GM12801 (cell line): ENCODE results near the gene ZDHHC1.

Experiments used
- TF ChIP-seq, protein P1 (sequence below): IDR thresholded peaks from one replicate; pipeline ENCODE4 v1.5.1; 2011; ENCODE audit warnings: control low read depth; ENCODE audit not compliant: insufficient read length; ENCODE audit errors: extremely low read depth

The ZDHHC1 gene

DNA sequence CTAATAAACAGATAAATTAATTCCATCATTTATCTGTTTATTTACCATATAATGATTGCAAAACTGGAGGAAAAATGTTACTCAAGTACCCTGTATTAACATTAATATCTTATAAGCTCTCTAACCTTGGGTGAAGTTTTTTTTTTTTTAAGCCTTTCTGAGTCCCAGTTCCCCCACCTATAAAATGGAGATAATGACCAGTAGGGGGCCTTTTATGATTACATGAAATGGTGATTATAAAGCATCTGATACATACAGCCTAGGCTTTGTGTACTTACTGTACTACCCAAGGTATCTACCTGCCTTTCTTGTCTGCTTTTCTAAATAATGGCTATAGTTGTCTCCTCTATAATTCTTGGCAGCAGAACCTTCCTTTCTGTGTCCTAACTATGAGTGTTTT lies 67.1 kb downstream of the ZDHHC1 start:
- TF ChIP-seq, protein P1, sequence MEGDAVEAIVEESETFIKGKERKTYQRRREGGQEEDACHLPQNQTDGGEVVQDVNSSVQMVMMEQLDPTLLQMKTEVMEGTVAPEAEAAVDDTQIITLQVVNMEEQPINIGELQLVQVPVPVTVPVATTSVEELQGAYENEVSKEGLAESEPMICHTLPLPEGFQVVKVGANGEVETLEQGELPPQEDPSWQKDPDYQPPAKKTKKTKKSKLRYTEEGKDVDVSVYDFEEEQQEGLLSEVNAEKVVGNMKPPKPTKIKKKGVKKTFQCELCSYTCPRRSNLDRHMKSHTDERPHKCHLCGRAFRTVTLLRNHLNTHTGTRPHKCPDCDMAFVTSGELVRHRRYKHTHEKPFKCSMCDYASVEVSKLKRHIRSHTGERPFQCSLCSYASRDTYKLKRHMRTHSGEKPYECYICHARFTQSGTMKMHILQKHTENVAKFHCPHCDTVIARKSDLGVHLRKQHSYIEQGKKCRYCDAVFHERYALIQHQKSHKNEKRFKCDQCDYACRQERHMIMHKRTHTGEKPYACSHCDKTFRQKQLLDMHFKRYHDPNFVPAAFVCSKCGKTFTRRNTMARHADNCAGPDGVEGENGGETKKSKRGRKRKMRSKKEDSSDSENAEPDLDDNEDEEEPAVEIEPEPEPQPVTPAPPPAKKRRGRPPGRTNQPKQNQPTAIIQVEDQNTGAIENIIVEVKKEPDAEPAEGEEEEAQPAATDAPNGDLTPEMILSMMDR: no peak

DNA sequence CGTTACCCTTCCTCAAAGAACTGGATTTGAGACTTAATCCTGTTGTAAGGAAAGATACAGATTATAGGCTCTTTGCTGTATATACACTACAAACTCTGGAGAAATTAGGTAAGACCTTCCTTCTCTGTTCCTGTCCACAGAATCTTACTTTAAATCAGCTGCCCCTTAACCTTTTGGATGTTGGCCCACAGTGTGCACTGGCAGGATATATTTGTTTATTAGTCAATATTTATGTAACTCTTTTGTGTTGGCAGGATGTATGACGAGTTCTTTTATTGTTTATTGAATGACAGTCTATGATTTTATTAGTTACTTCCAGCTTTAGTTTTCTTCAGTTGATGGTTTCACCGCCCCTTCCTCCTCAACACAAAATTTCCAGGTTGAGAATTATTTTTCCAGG lies 69.9 kb downstream of the ZDHHC1 start:
- TF ChIP-seq, protein P1: no peak

DNA sequence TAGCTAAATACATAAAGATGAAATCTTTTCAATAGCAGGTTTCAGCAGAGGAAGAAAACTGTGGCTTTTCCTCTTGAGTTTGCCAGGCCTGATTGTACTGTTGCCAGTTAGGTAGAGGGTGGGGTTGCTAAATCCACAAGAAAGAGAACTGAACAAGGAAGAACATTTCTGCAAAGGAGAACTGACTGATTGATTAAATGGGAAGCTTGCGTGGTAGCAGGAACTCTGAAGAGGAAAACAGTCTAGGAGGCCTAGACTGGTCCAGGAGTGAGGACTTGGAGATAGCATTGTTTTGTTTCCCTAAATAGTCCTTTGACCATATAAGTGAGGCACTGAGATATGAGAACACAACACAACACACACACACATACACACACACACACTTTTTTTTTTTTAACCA lies 70.9 kb downstream of the ZDHHC1 start:
- TF ChIP-seq, protein P1: no peak
